NCI-H146 treated with DMSO at 0.1 percent for 48 hours (cell line): ENCODE results near the gene USP47.

Experiments used
- DNase-seq: peaks from one replicate; lab custom pipeline; 2025; ENCODE audit not compliant: unreplicated experiment; lab: John Stamatoyannopoulos, UW

The USP47 gene

GRCh38 chr11:11978098-11978637, 136.4 kb downstream of the USP47 start:
- no peak for DNase-seq

GRCh38 chr11:11978792-11979487, 137.2 kb downstream of the USP47 start:
- no peak for DNase-seq

GRCh38 chr11:11979488-11980117, 137.8 kb downstream of the USP47 start:
- no peak for DNase-seq

- no peak for DNase-seq
Measured at GRCh38 chr11:11980200-11980599, 138.4 kb downstream of the USP47 start.

GRCh38 chr11:11980841-11981308, 139.1 kb downstream of the USP47 start:
- no peak for DNase-seq

GRCh38 chr11:11981364-11981763, 139.6 kb downstream of the USP47 start:
- DNase-seq: no peak

- no peak for DNase-seq
Measured at GRCh38 chr11:11981840-11982239, 140.1 kb downstream of the USP47 start.

- DNase-seq: no peak
Measured at GRCh38 chr11:11982461-11982860, 140.7 kb downstream of the USP47 start.

GRCh38 chr11:11982975-11983374, 141.2 kb downstream of the USP47 start:
- no peak for DNase-seq

GRCh38 chr11:11983427-11983826, 141.7 kb downstream of the USP47 start:
- no peak for DNase-seq

- no peak for DNase-seq
Measured at GRCh38 chr11:11984563-11984962, 142.8 kb downstream of the USP47 start.

- DNase-seq: no peak
Measured at GRCh38 chr11:11985016-11985715, 143.4 kb downstream of the USP47 start.

- DNase-seq: no peak
Measured at GRCh38 chr11:11985954-11986949, 144.5 kb downstream of the USP47 start.

- no peak for DNase-seq
Measured at GRCh38 chr11:11987503-11988022, 145.8 kb downstream of the USP47 start.

- DNase-seq: no peak
Measured at GRCh38 chr11:11988099-11988651, 146.4 kb downstream of the USP47 start.

GRCh38 chr11:11988681-11989261, 147.0 kb downstream of the USP47 start:
- no peak for DNase-seq

GRCh38 chr11:11989774-11990744, 148.3 kb downstream of the USP47 start:
- DNase-seq: no peak
